ENCODE data around the gene CHST15.

Gene CHST15

GRCh38 chr10:123998197-123999141 lies 94.9 kb downstream of the CHST15 start:
- DNase-seq (ENCODE audit: low read depth in 2 of 2), result no peak

- DNase-seq (ENCODE audit: low read depth in 2 of 2), result no peak
Measured at GRCh38 chr10:123997486-123998196, 95.8 kb downstream of the CHST15 start.

GRCh38 chr10:123997013-123997412 lies 96.4 kb downstream of the CHST15 start:
- DNase-seq (ENCODE audit: low read depth in 2 of 2), result no peak

- no peak for DNase-seq (ENCODE audit: low read depth in 2 of 2)
Measured at GRCh38 chr10:123996302-123996701, 97.1 kb downstream of the CHST15 start.

- no peak for DNase-seq (ENCODE audit: low read depth in 2 of 2)
Measured at GRCh38 chr10:123995461-123996131, 97.8 kb downstream of the CHST15 start.

GRCh38 chr10:123995082-123995460 lies 98.3 kb downstream of the CHST15 start:
- no peak for DNase-seq (ENCODE audit: low read depth in 2 of 2)

- DNase-seq (ENCODE audit: low read depth in 2 of 2), result peak; percentile 73 to 75
Measured at GRCh38 chr10:123994417-123995081, 98.8 kb downstream of the CHST15 start.

GRCh38 chr10:123993534-123994416 lies 99.6 kb downstream of the CHST15 start:
- DNase-seq (ENCODE audit: low read depth in 2 of 2), result no peak

GRCh38 chr10:123991611-123992570 lies 101.5 kb downstream of the CHST15 start:
- no peak for DNase-seq (ENCODE audit: low read depth in 2 of 2)

- DNase-seq (ENCODE audit: low read depth in 2 of 2), result no peak
Measured at GRCh38 chr10:123990889-123991288, 102.5 kb downstream of the CHST15 start.

GRCh38 chr10:123988694-123989093 lies 104.7 kb downstream of the CHST15 start:
- no peak for DNase-seq (ENCODE audit: low read depth in 2 of 2)

- DNase-seq (ENCODE audit: low read depth in 2 of 2), result no peak
Measured at GRCh38 chr10:123986736-123987135, 106.7 kb downstream of the CHST15 start.

GRCh38 chr10:123974406-123974805 lies 119.0 kb downstream of the CHST15 start:
- no peak for DNase-seq (ENCODE audit: low read depth in 2 of 2)

GRCh38 chr10:123972481-123973401 lies 120.7 kb downstream of the CHST15 start:
- DNase-seq (ENCODE audit: low read depth in 2 of 2), result no peak

- no peak for DNase-seq (ENCODE audit: low read depth in 2 of 2)
Measured at GRCh38 chr10:123970927-123971286, 122.5 kb downstream of the CHST15 start.

- DNase-seq (ENCODE audit: low read depth in 2 of 2), result no peak
Measured at GRCh38 chr10:123970207-123970926, 123.0 kb downstream of the CHST15 start.

- peak; percentile 48 to 53 for DNase-seq (ENCODE audit: low read depth in 2 of 2)
Measured at GRCh38 chr10:123967626-123968243, 125.7 kb downstream of the CHST15 start.

- no peak for DNase-seq (ENCODE audit: low read depth in 2 of 2)
Measured at GRCh38 chr10:123966896-123967231, 126.5 kb downstream of the CHST15 start.
